ENCODE results near the gene ZIC4.

GRCh38 chr3:147343926-147344325, 62.4 kb downstream of the ZIC4 start:
- no peak for TF ChIP-seq CTCF (IDR thresholded peaks at IDR 0.05 in 4 of 5, conservative IDR thresholded peaks at IDR 0.05 in 1 of 5)
- TF ChIP-seq POLR2A (IDR thresholded peaks at IDR 0.05) = no peak
